ENCODE data around the gene DNMBP. TPM values are rescaled to one million over a fixed set of nuclear protein-coding genes. Genes with fewer than 3 reads are reported as not detected.

Gene DNMBP
- total RNA-seq (10 to 100 TPM; 15.0 to 21.6 (median 16.0) TPM), polyA plus RNA-seq (10 to 100 TPM; 18.6 to 21.2 (median 19.9) TPM)

GRCh38 chr10:100009793-100010676 is at the start of gene DNMBP:
DNMBP (minus strand) TSS chr10:100009947; CDS start chr10:99972124, 37,823 bp downstream.
- intact Hi-C loops (cut with DNase I) = loop anchor here (1.0 to 5.0 kb wide), 4 partner anchors 32 to 163 kb away; no protein-coding TSS in a partner anchor
- peak within 1 kb of the TSS; percentile 82 to 91 (median 85) for H3K27ac ChIP-seq
- H3K4me1 ChIP-seq = peaks cover 0 to 45% (median 37%) of the 10 kb centered on the region in 4 donors
- no peaks in the 10 kb centered on the region for H3K9me3 ChIP-seq
- peak within 1 kb of the TSS; percentile 62 to 83 (median 74) for H3K4me3 ChIP-seq
- no peaks in the 10 kb centered on the region for H3K36me3 ChIP-seq
- DNase-seq = peak; percentile 91
- 2 to 3% methylated on average over 86 of the region's 86 CpGs for WGBS, 2 donors
- H3K27me3 ChIP-seq = no peaks in the 10 kb centered on the region
- TF ChIP-seq CTCF (IDR thresholded peaks at IDR 0.05) = peak in 2 of 4 experiments; percentile 44 to 55
- no peak for TF ChIP-seq EP300 (IDR thresholded peaks at IDR 0.05)
- TF ChIP-seq POLR2A (IDR thresholded peaks at IDR 0.05) = no peak
- TF ChIP-seq POLR2AphosphoS5 (IDR thresholded peaks at IDR 0.05) = peak; percentile 8 to 84 (median 72)

- H3K9me3 ChIP-seq = peaks cover 0 to 3% (median 0%) of the 10 kb centered on the region in 4 donors
- TF ChIP-seq CTCF (IDR thresholded peaks at IDR 0.05) (no peak), EP300 (IDR thresholded peaks at IDR 0.05) (no peak), POLR2A (IDR thresholded peaks at IDR 0.05) (no peak), POLR2AphosphoS5 (IDR thresholded peaks at IDR 0.05) (no peak)
- H3K36me3 ChIP-seq = no peaks in the 10 kb centered on the region
- no peaks in the 10 kb centered on the region for H3K4me1 ChIP-seq
- H3K27ac ChIP-seq = no peak overlapping the region
- no peak overlapping the region for H3K4me3 ChIP-seq
- WGBS, 2 donors = 66 to 79% methylated on average over 1 of the region's 1 CpG
- H3K27me3 ChIP-seq = peaks cover 0 to 8% (median 0%) of the 10 kb centered on the region in 3 donors
- no peak for DNase-seq
- intact Hi-C loops (cut with DNase I) = no loop called here
Measured at GRCh38 chr10:100057948-100058347, 48.2 kb upstream of the DNMBP start.

- DNase-seq = no peak
- Histone ChIP-seq H3K27me3 (peaks cover 0 to 8% (median 0%) of the 10 kb centered on the region in 3 donors), H3K27ac (no peak overlapping the region), H3K4me1 (no peaks in the 10 kb centered on the region), H3K36me3 (no peaks in the 10 kb centered on the region), H3K4me3 (no peak overlapping the region), H3K9me3 (peaks cover 0 to 3% (median 0%) of the 10 kb centered on the region in 4 donors)
- WGBS, 2 donors = 63 to 66% methylated on average over 6 of the region's 6 CpGs
- TF ChIP-seq POLR2AphosphoS5 (IDR thresholded peaks at IDR 0.05) = no peak
- no peak for TF ChIP-seq CTCF (IDR thresholded peaks at IDR 0.05)
- intact Hi-C loops (cut with DNase I) = no loop called here
Measured at GRCh38 chr10:100053686-100054460, 44.1 kb upstream of the DNMBP start.

GRCh38 chr10:100046021-100046486 is 36.3 kb upstream of the DNMBP start:
- Histone ChIP-seq H3K4me3 (no peak overlapping the region), H3K27ac (no peak overlapping the region), H3K36me3 (no peaks in the 10 kb centered on the region), H3K9me3 (no peaks in the 10 kb centered on the region), H3K4me1 (peaks cover 0 to 9% (median 2%) of the 10 kb centered on the region in 4 donors), H3K27me3 (no peaks in the 10 kb centered on the region)
- intact Hi-C loops (cut with DNase I) = loop anchor here (1.0 to 5.0 kb wide), 3 partner anchors 74 to 200 kb away; no protein-coding TSS in a partner anchor
- peak; percentile 92 for DNase-seq
- TF ChIP-seq POLR2AphosphoS5 (IDR thresholded peaks at IDR 0.05) (no peak), POLR2A (IDR thresholded peaks at IDR 0.05) (no peak), CTCF (IDR thresholded peaks at IDR 0.05) (peak; percentile 71 to 93 (median 90))
- 14 to 24% methylated on average over 7 of the region's 7 CpGs for WGBS, 2 donors

All from sigmoid colon (tissue), 7 donors.